MM.1S (cell line): Measurements from ENCODE around the gene SMURF1.

Source experiments
- DNase-seq: peaks from one replicate; pipeline ENCODE4 v3.0.0-alpha.2; 2015
- H2AFZ ChIP-seq: fragments of 300-600 bp; sonication (generic); 2 replicates; pipeline ENCODE4 v1.6.0; 2016; ENCODE audit warnings: antibody characterized with exemption, low read length
- H3F3A ChIP-seq: fragments of 300-600 bp; sonication (generic); 2 replicates; pipeline ENCODE4 v1.6.1; 2016; ENCODE audit warnings: mild to moderate bottlenecking, antibody characterized with exemption, low read length, moderate library complexity, mixed read lengths; ENCODE audit not compliant: insufficient read depth
- H3K27ac ChIP-seq: fragments of 300-600 bp; sonication (generic); 2 replicates; pipeline ENCODE4 v1.5.1; 2016; ENCODE audit warnings: mild to moderate bottlenecking, low read length
- H3K27me3 ChIP-seq: fragments of 300-600 bp; sonication (generic); replicated peaks from 2 replicates; pipeline ENCODE4 v1.6.0; 2016; ENCODE audit warnings: low read length; ENCODE audit not compliant: insufficient read depth
- H3K36me3 ChIP-seq: fragments of 300-600 bp; sonication (generic); replicated peaks from 2 replicates; pipeline ENCODE4 v1.6.1; 2016; ENCODE audit warnings: mild to moderate bottlenecking, low read length, mixed read lengths; ENCODE audit not compliant: insufficient read depth
- H3K4me1 ChIP-seq: fragments of 300-600 bp; sonication (generic); 2 replicates; pipeline ENCODE4 v1.6.1; 2016; ENCODE audit warnings: low read length, mixed read lengths
- H3K4me2 ChIP-seq: fragments of 300-600 bp; sonication (generic); 2 replicates; pipeline ENCODE4 v1.6.0; 2016; ENCODE audit warnings: low read depth, low read length
- H3K4me3 ChIP-seq: fragments of 300-600 bp; sonication (generic); 2 replicates; pipeline ENCODE4 v1.5.1; 2016; ENCODE audit warnings: low read length, mixed read lengths
- H3K79me2 ChIP-seq: fragments of 300-600 bp; sonication (generic); 2 replicates; pipeline ENCODE4 v1.6.1; 2016; ENCODE audit warnings: mixed run types, low read length, mixed read lengths
- H3K9ac ChIP-seq: fragments of 300-600 bp; sonication (generic); 2 replicates; pipeline ENCODE4 v1.6.1; 2016; ENCODE audit warnings: low read length, mixed read lengths
- H3K9me2 ChIP-seq: fragments of 300-600 bp; sonication (generic); replicated peaks from 2 replicates; pipeline ENCODE4 v1.6.1; 2016; ENCODE audit warnings: mild to moderate bottlenecking, low read length, mixed read lengths; ENCODE audit not compliant: insufficient read depth
- H3K9me3 ChIP-seq: fragments of 300-600 bp; sonication (generic); replicated peaks from 2 replicates; pipeline ENCODE4 v1.6.1; 2016; ENCODE audit warnings: mild to moderate bottlenecking, low read length, mixed read lengths; ENCODE audit not compliant: insufficient read depth
- H4K20me1 ChIP-seq: fragments of 300-600 bp; sonication (generic); 2 replicates; pipeline ENCODE4 v1.6.1; 2016; ENCODE audit warnings: mild to moderate bottlenecking, low read length, moderate library complexity, mixed read lengths; ENCODE audit not compliant: insufficient read depth
- CTCF ChIP-seq: fragments of 300-600 bp; sonication (generic); IDR thresholded peaks from 2 replicates; pipeline ENCODE4 v1.5.1; 2016; ENCODE audit warnings: antibody characterized with exemption, low read length, mixed read lengths
- EZH2 ChIP-seq: fragments of 300-600 bp; sonication (generic); optimal IDR thresholded peaks from 2 replicates; pipeline ENCODE3; 2017; ENCODE audit warnings: low read depth, mild to moderate bottlenecking, antibody characterized with exemption, low read length, mixed read lengths
- EZH2phosphoT487 ChIP-seq: fragments of 300-600 bp; sonication (generic); IDR thresholded peaks from 2 replicates; pipeline ENCODE4 v1.6.1; 2018; ENCODE audit warnings: antibody characterized with exemption, low read length

SMURF1 gene

GRCh38 chr7:99073839-99074446 is 70.0 kb downstream of the SMURF1 start:
- no peaks in the 10 kb centered on the region; the same call in 1 of the 2 replicates for H4K20me1 ChIP-seq
- DNase-seq: no peak
- no peaks in the 10 kb centered on the region for H3F3A ChIP-seq
- H3K9ac ChIP-seq: no peak overlapping the region
- H3K36me3 ChIP-seq: no peaks in the 10 kb centered on the region
- H3K27me3 ChIP-seq: no peaks in the 10 kb centered on the region
- H3K27ac ChIP-seq: no peak overlapping the region
- TF ChIP-seq EZH2phosphoT487: no peak
- TF ChIP-seq CTCF: no peak
- TF ChIP-seq EZH2: no peak
- no peaks in the 10 kb centered on the region for H3K9me2 ChIP-seq
- no peak overlapping the region for H2AFZ ChIP-seq
- H3K4me1 ChIP-seq: no peaks in the 10 kb centered on the region
- H3K4me3 ChIP-seq: no peak overlapping the region
- peaks cover 15% of the 10 kb centered on the region for H3K79me2 ChIP-seq
- no peak overlapping the region for H3K4me2 ChIP-seq
- no peaks in the 10 kb centered on the region for H3K9me3 ChIP-seq

- Histone ChIP-seq H3K4me3 (no peak overlapping the region), H3K27me3 (no peaks in the 10 kb centered on the region), H4K20me1 (no peaks in the 10 kb centered on the region; the same call in 1 of the 2 replicates), H3K4me2 (no peak overlapping the region), H2AFZ (no peak overlapping the region), H3K4me1 (no peaks in the 10 kb centered on the region), H3K79me2 (peaks cover 20% of the 10 kb centered on the region), H3K9ac (no peak overlapping the region), H3K27ac (no peak overlapping the region), H3K9me2 (no peaks in the 10 kb centered on the region), H3F3A (no peaks in the 10 kb centered on the region), H3K36me3 (no peaks in the 10 kb centered on the region), H3K9me3 (no peaks in the 10 kb centered on the region)
- DNase-seq: no peak
- TF ChIP-seq EZH2 (no peak), CTCF (no peak), EZH2phosphoT487 (no peak)
These were observed 71.8 kb downstream of the SMURF1 start for GRCh38 chr7:99072126-99072525.

- H3K4me1 ChIP-seq: no peaks in the 10 kb centered on the region
- H3K9me3 ChIP-seq: no peaks in the 10 kb centered on the region
- no peak for DNase-seq
- H3K9me2 ChIP-seq: no peaks in the 10 kb centered on the region
- H3K79me2 ChIP-seq: peaks cover 13% of the 10 kb centered on the region; the same call in 1 of the 2 replicates
- H3K36me3 ChIP-seq: no peaks in the 10 kb centered on the region
- TF ChIP-seq EZH2 (no peak), CTCF (no peak), EZH2phosphoT487 (no peak)
- no peak overlapping the region for H2AFZ ChIP-seq
- H3K27ac ChIP-seq: no peak overlapping the region
- H3K27me3 ChIP-seq: no peaks in the 10 kb centered on the region
- H3K4me3 ChIP-seq: no peak overlapping the region
- no peak overlapping the region for H3K4me2 ChIP-seq
- H3K9ac ChIP-seq: no peak overlapping the region
- no peaks in the 10 kb centered on the region; the same call in 1 of the 2 replicates for H4K20me1 ChIP-seq
- no peaks in the 10 kb centered on the region for H3F3A ChIP-seq
These were observed 73.5 kb downstream of the SMURF1 start for GRCh38 chr7:99070361-99070760.
